Muscle of arm (tissue), 12 donors: ENCODE results near the gene LAMP1. TPM values are rescaled to one million over a fixed set of nuclear protein-coding genes. Genes with fewer than 3 reads are reported as not detected.
"Not testable (repeated sequence)": the region's sequence is repeated elsewhere in the genome, so short reads cannot be mapped to it uniquely, and the experiment has no call there.

ENCODE experiments used
- DNase-seq: peaks from one replicate; pipeline ENCODE4 v3.0.0-alpha.2; 2013
- polyA plus RNA-seq, 12 donors: library from polyadenylated mRNA; unstranded; fragments of 120-200 nt; gene quantifications; one replicate each; pipeline ENCODE4 v1.2.1, GENCODE V29; 2013; ENCODE audit not compliant: insufficient read length in 12 of 12

The LAMP1 gene
- polyA plus RNA-seq, 12 donors = 75.4 to 113 (median 88.4) TPM; not detected in 1

DNA sequence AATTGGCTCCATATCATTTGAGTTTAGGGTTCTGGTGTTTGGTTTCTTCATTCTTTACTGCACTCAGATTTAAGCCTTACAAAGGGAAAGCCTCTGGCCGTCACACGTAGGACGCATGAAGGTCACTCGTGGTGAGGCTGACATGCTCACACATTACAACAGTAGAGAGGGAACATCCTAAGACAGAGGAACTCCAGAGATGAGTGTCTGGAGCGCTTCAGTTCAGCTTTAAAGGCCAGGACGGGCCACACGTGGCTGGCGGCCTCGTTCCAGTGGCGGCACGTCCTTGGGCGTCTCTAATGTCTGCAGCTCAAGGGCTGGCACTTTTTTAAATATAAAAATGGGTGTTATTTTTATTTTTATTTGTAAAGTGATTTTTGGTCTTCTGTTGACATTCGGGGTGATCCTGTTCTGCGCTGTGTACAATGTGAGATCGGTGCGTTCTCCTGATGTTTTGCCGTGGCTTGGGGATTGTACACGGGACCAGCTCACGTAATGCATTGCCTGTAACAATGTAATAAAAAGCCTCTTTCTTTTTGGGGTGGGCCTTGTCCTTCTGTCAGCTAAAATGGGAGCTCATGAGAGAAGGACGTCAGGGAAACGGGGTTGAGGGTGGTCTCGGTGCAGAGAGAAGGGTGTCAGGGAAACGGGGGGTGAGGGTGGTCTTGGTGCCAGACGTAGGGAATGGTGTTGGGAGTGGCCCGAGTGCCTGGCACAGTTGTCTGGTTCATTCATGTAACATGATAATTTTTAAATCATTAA is 26.0 kb downstream of the LAMP1 start:
- no peak for DNase-seq

GRCh38 chr13:113323869-113324268 is 26.8 kb downstream of the LAMP1 start:
- no peak for DNase-seq

DNA sequence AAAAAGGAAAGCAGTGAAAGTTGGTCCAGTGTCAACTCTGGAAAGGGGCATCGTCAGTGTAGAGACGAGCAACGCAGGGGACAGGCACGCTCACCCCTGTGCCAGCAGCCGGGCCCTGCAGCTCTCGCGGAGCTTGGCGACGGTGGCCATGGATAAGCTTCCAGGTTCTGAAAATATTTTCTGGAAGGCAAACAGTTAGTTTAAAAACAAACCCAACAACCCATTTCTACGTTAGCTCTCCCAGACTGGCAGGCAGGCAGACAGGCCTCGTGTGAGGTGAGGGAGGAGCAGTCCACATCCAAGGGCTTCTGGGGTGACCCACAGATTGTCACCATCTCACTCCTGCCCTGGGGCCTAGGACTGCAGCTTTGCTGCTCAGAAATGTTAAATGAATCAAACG is 27.4 kb downstream of the LAMP1 start:
- no peak for DNase-seq

- DNase-seq = no peak
Observed at GRCh38 chr13:113325779-113326178, 28.7 kb downstream of the LAMP1 start.

DNA sequence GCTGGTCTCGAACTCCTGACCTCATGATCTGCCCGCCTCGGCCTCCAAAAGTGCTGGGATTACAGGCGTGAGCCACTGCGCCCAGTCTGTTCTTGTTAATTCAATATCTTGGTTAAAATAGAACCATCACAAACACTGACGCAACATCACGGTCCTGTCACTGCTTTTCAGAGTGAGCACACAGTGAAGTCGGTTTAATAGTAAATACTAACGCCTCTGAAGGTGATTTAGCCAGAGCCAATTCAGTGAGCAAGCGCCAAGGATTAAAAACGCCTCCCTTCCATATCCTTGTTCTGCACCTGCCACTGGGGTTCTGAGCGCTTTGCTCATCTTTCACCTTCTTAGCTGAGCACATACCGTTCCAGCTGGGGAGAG is 30.3 kb downstream of the LAMP1 start:
- DNase-seq = no peak

- peak; percentile 10 for DNase-seq
Observed at GRCh38 chr13:113327766-113328471, 30.9 kb downstream of the LAMP1 start.

GRCh38 chr13:113328851-113329250 is 31.8 kb downstream of the LAMP1 start:
- no peak for DNase-seq

DNA sequence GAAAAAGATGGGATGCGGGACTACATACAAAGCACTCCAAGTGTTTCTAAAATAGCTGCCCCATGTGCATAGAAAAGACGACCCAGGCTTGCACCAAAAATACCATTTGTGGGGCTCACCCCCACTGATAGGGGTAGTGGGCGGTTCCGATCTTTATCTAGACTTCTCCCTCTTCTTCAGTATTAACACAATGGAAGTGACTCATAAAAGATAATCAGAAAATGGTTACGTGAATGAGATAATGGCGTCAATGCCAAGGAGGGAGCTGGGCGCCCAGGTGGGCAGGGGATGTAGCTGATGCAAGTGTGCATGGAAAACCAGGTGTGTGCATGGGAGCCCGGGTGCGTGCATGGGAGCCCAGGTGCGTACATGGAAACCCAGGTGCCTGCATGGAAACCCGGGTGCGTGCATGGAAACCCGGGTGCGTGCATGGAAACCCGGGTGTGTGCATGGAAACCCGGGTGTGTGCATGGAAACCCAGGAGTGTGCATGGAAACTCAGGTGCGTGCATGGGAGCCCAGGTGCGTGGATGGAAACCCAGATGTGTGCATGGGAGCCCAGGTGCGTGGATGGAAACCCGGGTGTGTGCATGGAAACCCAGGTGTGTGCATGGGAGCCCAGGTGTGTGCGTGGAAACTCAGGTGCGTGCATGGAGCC is 32.7 kb downstream of the LAMP1 start:
- no peak for DNase-seq

DNA sequence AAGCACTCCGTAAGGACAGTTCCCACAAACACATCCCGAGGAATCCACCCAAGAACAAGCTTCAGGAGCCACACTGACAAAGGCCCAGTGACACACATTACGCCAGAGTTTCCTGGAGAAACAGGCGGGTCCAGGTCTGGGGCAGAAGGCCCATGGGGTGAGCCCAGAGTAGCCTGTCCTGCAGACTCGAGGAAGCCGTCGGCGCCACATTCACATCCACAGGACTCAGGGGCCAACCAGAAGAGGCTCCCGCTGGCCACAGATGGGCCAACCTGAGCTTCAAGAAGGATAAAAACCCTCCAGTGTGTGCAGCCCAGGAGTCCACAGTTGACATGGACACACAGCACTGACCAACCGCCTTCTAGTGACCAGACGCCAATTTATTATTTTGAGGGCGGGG is 35.6 kb downstream of the LAMP1 start:
- DNase-seq = no peak

DNA sequence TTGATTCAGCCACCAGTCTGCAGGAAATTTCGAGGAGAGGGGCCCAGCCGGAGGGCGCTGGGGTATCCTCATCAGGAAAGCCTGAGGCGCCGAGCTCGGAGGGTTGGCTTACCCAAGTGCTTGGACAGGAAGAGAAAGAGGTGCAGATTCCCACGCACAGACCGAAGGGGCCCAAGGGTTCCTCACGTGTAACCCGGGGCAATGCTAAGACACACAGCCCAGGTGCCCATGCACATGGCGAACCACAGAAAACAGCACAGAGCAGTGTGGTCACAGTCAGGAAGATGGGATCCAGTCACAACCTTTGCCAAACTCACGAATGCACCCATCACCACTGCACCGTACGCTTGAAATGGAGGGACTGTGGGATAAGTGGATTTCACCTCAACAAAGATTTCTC is 36.0 kb downstream of the LAMP1 start:
- DNase-seq = no peak

DNA sequence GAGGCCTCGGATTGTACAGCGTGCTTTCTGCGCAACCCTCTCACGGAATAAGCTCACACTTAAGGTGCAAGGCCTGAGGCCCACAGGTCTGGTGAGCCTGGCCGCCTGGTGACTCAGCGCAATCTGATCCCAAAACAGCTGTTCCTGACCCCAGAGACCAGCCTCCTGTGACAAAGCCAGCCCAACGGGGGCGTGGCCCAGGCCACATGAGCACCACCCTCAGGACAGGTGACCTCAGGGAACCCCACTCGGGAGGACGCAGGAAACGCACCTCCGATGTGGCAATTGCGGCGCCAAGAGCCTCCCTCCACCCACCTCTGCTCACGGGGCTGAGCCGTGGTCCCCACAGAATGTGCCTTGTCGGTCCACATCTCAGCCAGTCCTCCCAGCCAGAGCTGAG is 40.5 kb downstream of the LAMP1 start:
- DNase-seq = no peak

DNA sequence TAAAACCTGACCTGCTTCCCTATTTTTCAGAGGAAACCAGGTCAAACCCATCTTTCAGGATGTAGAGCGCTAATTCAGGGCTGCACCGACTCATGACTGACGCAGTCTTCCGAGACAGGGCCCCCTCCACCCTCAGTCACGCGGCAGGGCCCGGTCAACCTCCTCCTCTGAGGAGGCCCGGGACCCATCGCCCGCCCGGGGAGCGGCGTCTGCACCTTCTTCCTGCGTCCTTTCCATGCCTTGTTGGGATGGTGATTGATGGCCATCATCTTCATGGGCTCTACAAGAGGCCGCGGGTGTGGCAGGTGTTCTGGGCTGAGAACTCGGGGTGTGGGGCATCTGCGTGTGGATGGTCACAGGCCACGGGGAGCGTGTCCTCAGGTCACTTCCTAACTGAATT is 40.9 kb downstream of the LAMP1 start:
- DNase-seq = no peak

DNA sequence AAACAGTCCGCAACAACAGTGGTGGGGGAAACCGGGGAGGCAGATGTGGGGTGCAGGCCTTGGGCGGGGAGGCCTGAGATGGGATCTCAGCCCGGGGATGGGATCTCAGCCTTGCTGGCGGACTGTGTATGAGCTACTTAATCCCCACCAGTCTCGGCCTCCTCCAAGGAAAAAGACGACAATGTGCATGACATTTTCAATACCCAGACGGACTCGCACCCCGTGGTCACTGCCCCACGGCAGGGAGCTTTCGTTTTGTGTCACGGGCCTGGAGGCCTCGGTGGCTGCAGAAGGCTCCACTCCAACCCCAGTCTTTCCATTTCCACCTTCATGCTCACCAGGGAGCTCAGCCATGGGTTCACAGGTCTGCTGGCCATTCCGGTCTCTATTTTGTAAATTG is 41.4 kb downstream of the LAMP1 start:
- no peak for DNase-seq

- no peak for DNase-seq
Observed at GRCh38 chr13:113342820-113343691, 46.0 kb downstream of the LAMP1 start.

DNA sequence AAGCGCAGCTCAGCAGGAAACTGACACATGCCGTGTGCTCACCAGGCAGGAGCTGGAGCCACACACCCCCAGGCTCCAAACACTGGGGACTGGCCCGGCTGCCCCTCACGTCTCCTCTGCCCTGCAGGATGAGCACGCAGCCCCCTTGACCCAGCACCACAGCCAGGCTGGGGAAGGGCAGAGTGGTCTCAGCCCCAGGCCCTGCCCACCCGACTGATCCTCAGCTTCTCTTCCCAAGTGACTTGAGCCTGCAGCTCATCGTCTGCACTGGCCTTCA is 46.6 kb downstream of the LAMP1 start:
- DNase-seq = no peak

DNA sequence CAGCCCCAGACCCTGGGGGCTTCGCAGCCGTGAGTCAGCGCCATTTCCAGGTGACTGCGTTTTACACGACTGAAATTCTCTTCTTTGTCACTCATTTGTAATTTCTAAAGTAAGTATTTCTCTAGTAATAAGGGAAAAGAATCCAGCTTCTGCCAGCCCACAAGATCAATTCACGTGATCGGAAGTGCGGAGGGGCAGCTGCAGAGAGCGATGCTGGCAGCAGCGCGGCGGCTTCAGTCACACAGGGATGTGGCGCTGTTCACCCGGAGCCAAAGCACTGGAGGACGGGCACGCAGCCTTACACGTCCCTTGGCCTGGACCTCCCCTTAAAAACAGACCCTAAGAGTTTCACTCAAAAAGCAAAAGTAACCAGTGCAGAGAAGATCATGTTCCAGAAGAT is 48.4 kb downstream of the LAMP1 start:
- DNase-seq = no peak

DNA sequence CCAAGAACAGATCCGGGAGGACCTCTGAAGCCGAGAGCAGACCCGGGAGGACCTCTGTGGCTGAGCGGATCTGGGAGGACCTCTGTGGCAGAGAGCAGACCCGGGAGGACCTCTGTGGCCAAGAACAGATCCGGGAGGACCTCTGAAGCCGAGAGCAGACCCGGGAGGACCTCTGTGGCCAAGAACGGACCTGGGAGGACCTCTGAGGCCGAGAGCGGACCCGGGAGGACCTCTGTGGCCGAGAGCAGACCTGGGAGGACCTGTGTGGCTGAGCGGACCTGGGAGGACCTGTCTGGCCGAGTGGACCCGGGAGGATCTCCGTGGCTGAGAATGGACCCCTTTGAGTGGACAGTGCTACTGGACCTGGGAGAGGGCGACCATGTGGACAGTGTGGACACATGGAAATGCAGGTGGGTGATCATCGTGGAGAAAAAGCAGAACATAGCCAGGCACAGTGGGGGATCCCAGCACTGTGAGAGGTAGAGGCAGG is 50.7 kb downstream of the LAMP1 start:
- DNase-seq = not testable (repeated sequence)

GRCh38 chr13:113348591-113348990 is 51.6 kb downstream of the LAMP1 start:
- DNase-seq = no peak

DNA sequence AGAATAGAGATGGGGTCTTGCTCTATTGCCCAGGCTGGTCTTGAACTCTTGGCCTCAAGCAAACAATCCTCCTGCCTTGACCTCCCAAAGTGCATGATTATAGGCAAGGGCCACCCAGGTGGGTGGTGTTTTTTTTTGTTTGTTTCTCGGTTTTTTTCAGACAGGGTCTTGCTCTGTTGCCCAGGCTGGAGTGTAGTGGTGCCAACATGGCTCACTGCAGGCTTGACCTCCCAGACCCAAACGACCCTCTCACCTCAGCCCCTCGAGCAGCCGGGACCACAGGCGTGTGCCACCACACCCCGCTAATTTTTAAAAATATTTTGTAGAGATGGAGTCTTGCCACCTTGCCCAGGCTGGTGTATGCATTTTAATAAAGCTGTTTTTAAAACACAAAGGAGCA is 52.0 kb downstream of the LAMP1 start:
- no peak for DNase-seq

DNA sequence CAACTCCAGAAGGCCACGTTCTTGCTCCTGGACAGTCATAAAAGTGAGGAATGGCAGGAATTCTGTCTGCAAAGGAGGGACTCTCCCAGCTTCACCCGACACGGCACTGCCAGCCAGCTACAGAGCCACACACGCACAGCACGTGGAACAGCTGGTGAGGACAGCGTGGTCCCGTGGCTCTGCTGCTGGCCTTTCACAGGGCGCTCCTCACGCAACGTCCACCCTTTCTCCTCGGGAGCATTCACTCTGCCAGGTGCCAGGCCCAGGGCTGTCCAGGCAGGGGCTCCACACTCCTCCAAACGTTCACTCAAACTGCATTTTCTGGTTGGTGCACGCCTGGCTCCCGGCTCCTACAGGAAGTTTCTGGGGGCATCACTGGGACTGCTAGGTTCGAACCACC is 52.5 kb downstream of the LAMP1 start:
- no peak for DNase-seq

DNA sequence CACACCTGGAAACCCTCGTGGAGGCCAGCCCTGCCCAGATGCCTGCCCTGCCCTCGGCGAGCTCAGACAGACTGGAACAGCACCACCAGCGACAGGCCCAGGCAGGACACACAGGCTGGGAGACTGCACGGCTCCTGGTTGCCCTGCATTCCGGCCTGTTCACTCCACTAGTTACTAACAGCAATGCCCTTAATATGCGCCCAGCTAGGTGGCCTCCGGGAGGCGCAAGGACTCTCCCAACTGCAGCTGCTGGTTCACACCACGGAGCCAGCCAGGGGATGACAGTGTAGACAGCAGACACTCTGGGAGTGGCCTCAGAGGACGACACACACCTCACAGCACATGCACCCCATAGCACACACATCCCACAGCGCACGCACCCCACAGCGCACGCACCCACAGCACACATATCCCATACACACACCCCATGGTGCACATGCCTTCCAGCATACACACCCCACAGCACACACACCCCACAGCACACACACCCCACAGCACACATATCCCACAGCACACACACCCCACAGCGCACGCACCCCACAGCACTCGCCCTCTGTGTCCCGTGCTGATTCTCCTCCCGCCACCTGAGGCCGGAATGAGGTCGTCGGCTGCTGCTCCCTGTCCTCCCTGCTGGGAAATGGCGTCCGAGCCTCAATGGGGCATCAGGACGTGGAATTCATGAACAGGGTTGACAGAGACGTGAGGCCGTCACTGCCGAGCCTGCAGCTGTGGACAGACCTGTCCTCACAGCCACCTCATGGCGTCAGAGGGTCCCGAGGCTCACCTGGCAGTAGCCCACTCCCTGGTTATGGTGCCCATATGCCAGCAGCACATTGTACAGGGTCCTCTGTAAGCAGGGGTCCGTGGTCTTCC is 53.3 kb downstream of the LAMP1 start:
- no peak for DNase-seq
